ENCODE data around the gene INVS. TPM values are rescaled to one million over a fixed set of nuclear protein-coding genes. Genes with fewer than 3 reads are reported as not detected.
"Not testable (repeated sequence)": the region's sequence is repeated elsewhere in the genome, so short reads cannot be mapped to it uniquely, and the experiment has no call there.

Gene INVS
- polyA plus RNA-seq, 1 experiment: 9.7 TPM

DNA sequence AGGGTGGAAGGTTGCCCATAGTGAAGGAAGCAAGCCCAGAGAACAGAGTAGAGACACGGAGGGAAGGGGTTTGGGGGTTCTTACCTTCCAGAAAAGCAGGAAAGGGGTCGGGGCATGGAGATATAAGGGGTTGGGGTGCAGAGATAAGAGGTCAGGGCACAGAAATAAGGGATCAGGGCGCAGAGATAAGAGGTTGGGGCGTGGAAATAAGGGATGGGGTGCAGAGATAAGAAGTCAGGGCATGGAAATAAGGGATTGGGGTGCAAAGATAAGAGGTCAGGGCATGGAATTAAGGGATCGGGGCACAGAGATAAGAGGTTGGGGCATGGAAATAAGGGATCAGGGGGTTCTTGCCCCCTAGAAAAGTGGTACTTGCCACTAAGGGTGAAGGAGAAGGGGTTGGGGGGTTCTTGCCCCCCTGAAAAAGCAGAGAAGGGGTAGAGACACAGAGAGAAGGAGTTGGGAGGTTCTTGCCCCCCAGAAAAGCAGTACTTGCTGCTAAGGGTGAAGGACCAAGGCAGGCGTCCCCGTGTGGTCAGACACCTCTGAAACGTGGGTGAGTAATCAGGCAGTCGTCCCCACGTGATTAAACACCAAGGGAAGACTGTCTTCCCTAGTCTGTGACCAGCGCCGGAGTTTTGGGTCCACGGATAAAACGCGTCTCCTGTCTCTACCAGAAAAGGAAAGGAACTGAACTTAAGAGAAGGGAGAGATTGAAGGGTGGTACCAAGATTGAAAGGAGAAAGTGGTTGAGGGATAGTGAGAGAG lies 46.3 kb downstream of the INVS start:
- H3K36me3 ChIP-seq (ENCODE audit: control insufficient read depth, insufficient read depth, low read length); H3K27me3 ChIP-seq (ENCODE audit: control insufficient read depth, insufficient read depth, low read length); H3K4me3 ChIP-seq (ENCODE audit: low read depth, low read length); DNase-seq (ENCODE audit: low read depth); POLR2A ChIA-PET; CTCF ChIA-PET: not testable (repeated sequence)

DNA sequence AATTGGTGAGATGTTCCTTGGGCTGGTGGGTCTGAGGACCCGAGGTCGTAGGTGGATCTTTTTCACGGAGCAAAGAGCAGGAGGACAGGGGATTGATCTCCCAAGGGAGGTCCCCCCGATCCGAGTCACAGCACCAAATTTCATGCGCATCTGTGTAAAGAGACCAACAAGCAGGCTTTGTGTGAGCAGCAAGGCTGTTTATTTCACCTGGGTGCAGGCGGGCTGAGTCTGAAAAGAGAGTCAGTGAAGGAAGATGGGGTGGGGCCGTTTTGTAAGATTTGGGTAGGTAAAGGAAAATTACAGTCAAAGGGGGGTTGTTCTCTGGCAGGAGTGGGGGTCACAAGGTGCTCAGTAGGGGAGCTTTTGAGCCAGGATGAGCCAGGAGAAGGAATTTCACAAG lies 46.9 kb downstream of the INVS start:
- DNase-seq (ENCODE audit: low read depth); H3K27me3 ChIP-seq (ENCODE audit: control insufficient read depth, insufficient read depth, low read length); POLR2A ChIA-PET; CTCF ChIA-PET; H3K4me3 ChIP-seq (ENCODE audit: low read depth, low read length); H3K36me3 ChIP-seq (ENCODE audit: control insufficient read depth, insufficient read depth, low read length): not testable (repeated sequence)

- no peaks in the 10 kb centered on the region for H3K27me3 ChIP-seq (ENCODE audit: control insufficient read depth, insufficient read depth, low read length)
- no peak overlapping the region for H3K4me3 ChIP-seq (ENCODE audit: low read depth, low read length)
- CTCF ChIA-PET: no interaction called here
- POLR2A ChIA-PET: no interaction called here
- no peak for DNase-seq (ENCODE audit: low read depth)
- TF ChIP-seq CTCF (IDR thresholded peaks at IDR 0.05; ENCODE audit: insufficient read depth, low read depth, low read length): no peak
- H3K36me3 ChIP-seq (ENCODE audit: control insufficient read depth, insufficient read depth, low read length): no peaks in the 10 kb centered on the region
Observed at GRCh38 chr9:100150214-100150613, 51.2 kb downstream of the INVS start.

- Histone ChIP-seq H3K27me3 (ENCODE audit: control insufficient read depth, insufficient read depth, low read length) (no peaks in the 10 kb centered on the region), H3K4me3 (ENCODE audit: low read depth, low read length) (no peak overlapping the region), H3K36me3 (ENCODE audit: control insufficient read depth, insufficient read depth, low read length) (no peaks in the 10 kb centered on the region)
- POLR2A ChIA-PET: no interaction called here
- DNase-seq (ENCODE audit: low read depth): no peak
- CTCF ChIA-PET: no interaction called here
- no peak for TF ChIP-seq CTCF (IDR thresholded peaks at IDR 0.05; ENCODE audit: insufficient read depth, low read depth, low read length)
Observed at GRCh38 chr9:100160021-100160420, 61.0 kb downstream of the INVS start.

DNA sequence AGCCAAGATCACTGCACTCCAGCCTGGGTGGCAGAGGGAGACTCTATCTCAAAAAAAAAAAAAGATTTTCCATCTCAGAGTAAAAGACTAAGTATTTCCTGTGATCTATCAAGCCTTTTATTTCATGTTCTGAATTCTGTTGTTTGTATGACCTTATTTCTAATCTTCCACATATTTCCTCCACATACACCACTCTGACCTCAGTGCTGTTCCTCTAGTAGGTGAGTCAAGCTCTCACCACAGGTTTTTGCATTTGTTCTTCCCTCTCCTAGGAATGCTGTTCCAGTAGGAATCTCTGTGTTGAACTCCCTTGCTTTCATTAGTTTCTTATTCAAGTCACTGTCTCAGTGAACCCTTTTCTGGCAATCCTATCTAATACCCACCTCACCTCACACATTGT lies 68.1 kb downstream of the INVS start:
- H3K4me3 ChIP-seq (ENCODE audit: low read depth, low read length): no peak overlapping the region
- POLR2A ChIA-PET: interaction anchor here (0.6 kb wide), 2 partner anchors 165 to 262 kb away, joined by 3 to 4 read pairs; no protein-coding TSS in a partner anchor
- CTCF ChIA-PET: no interaction called here
- H3K36me3 ChIP-seq (ENCODE audit: control insufficient read depth, insufficient read depth, low read length): no peaks in the 10 kb centered on the region
- TF ChIP-seq CTCF (IDR thresholded peaks at IDR 0.05; ENCODE audit: insufficient read depth, low read depth, low read length): no peak
- no peak for DNase-seq (ENCODE audit: low read depth)
- H3K27me3 ChIP-seq (ENCODE audit: control insufficient read depth, insufficient read depth, low read length): no peaks in the 10 kb centered on the region

DNA sequence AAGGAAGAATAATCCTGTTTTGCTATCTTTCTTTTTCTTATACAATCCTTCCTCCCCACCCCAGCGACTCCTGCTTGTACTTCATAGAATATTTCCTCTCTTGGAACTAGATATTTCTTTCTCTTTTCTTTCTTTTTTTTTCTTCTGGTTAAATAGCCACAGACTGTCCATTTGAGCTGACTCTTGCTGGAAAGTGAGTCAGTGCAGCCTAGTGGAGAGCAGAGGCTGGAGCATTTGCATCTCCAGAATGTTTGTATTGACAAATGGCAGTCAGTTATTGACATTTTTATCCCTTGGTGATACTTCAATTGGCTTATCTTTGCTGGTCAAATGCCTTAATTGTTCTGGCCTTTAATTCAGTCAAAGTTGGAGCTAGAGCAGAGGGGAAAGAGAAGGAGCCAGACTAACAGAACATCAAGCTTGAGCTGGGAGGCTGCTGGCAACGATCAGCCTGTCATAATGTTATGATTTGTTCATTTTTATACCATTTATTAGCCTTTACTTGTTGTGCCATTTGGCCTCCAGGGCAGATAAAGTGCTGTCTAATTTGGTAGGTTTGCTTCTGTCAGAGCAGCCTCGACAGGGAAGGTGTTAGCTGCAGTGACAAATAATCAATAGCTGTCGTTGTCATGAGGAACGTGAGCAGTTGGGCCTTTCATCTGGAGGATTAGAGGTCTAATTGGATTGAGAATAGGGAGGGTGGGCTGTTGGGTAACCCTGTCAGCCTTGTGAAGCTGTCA lies 69.0 kb downstream of the INVS start:
- ChIA-PET POLR2A (no interaction called here), CTCF (no interaction called here)
- no peaks in the 10 kb centered on the region for H3K36me3 ChIP-seq (ENCODE audit: control insufficient read depth, insufficient read depth, low read length)
- peak; percentile 9; the same call in 1 of the 2 replicates for TF ChIP-seq CTCF (IDR thresholded peaks at IDR 0.05; ENCODE audit: insufficient read depth, low read depth, low read length)
- no peak overlapping the region for H3K4me3 ChIP-seq (ENCODE audit: low read depth, low read length)
- DNase-seq (ENCODE audit: low read depth): no peak
- H3K27me3 ChIP-seq (ENCODE audit: control insufficient read depth, insufficient read depth, low read length): no peaks in the 10 kb centered on the region
